Neural cell (in vitro differentiated cells): ENCODE data around the gene WNK3. TPM values are rescaled to one million over a fixed set of nuclear protein-coding genes. Genes with fewer than 3 reads are reported as not detected.

Experiments used
- H2AFZ ChIP-seq: fragments of 200-600, 300-800 bp; sonication (generic), shearing (Covaris generic); 2 replicates; pipeline ENCODE4 v1.6.0; 2014; ENCODE audit warnings: low read depth, mild to moderate bottlenecking, antibody characterized with exemption, low read length, moderate library complexity
- H3F3A ChIP-seq: fragments of 200-600 bp; shearing (Covaris generic); 2 replicates; pipeline ENCODE4 v1.6.1; 2016; ENCODE audit warnings: mild to moderate bottlenecking, moderate library complexity, mixed read lengths, antibody characterized with exemption, low read length; ENCODE audit not compliant: insufficient read depth, poor library complexity, severe bottlenecking
- H3K27ac ChIP-seq: fragments of 200-600, 300-800 bp; sonication (generic), shearing (Covaris generic); 2 replicates; pipeline ENCODE4 v1.5.1; 2014; ENCODE audit warnings: mild to moderate bottlenecking, low read length, moderate library complexity
- H3K27me3 ChIP-seq: fragments of 300-800, 200-600 bp; sonication (generic), shearing (Covaris generic); 2 replicates; pipeline ENCODE4 v1.6.0; 2014; ENCODE audit warnings: mild to moderate bottlenecking, low read depth, low read length, moderate library complexity; ENCODE audit not compliant: insufficient read depth
- H3K36me3 ChIP-seq: fragments of 300-800, 200-600 bp; sonication (generic), shearing (Covaris generic); 2 replicates; pipeline ENCODE4 v1.5.1; 2014; ENCODE audit warnings: mild to moderate bottlenecking, antibody characterized with exemption, low read length, moderate library complexity; ENCODE audit not compliant: insufficient read depth
- H3K4me2 ChIP-seq: fragments of 300-800, 200-600 bp; sonication (generic), shearing (Covaris generic); 2 replicates; pipeline ENCODE4 v1.6.0; 2014; ENCODE audit warnings: mild to moderate bottlenecking, low read length
- H3K4me3 ChIP-seq: fragments of 300-800, 200-600 bp; sonication (generic), shearing (Covaris generic); 2 replicates; pipeline ENCODE4 v1.5.1; 2014; ENCODE audit warnings: mild to moderate bottlenecking, low read length, moderate library complexity
- H3K79me2 ChIP-seq: fragments of 200-600 bp; shearing (Covaris generic); replicated peaks from 2 replicates; pipeline ENCODE4 v1.6.0; 2014; ENCODE audit warnings: mild to moderate bottlenecking, low read length, moderate library complexity; ENCODE audit not compliant: insufficient read depth
- H3K9ac ChIP-seq: fragments of 300-800, 200-600 bp; sonication (generic), shearing (Covaris generic); 2 replicates; pipeline ENCODE4 v1.6.1; 2016; ENCODE audit warnings: mild to moderate bottlenecking, low read length, mixed read lengths
- H3K9me2 ChIP-seq: fragments of 200-600 bp; shearing (Covaris generic); 2 replicates; pipeline ENCODE4 v1.6.1; 2016; ENCODE audit warnings: mild to moderate bottlenecking, low read length, mixed read lengths; ENCODE audit not compliant: insufficient read depth
- H3K9me3 ChIP-seq: fragments of 200-600, 300-800 bp; sonication (generic), shearing (Covaris generic); 2 replicates; pipeline ENCODE4 v1.6.1; 2016; ENCODE audit warnings: mild to moderate bottlenecking, mixed run types, low read length, moderate library complexity, mixed read lengths
- H4K20me1 ChIP-seq: fragments of 200-600 bp; shearing (Covaris generic); 2 replicates; pipeline ENCODE4 v1.6.1; 2016; ENCODE audit warnings: mild to moderate bottlenecking, mixed run types; ENCODE audit not compliant: insufficient read depth
- CTCF ChIP-seq: fragments of 450-650 bp; IDR thresholded peaks from 2 replicates; pipeline ENCODE4 v1.5.1; 2014; ENCODE audit warnings: antibody characterized with exemption, mild to moderate bottlenecking, moderate library complexity; ENCODE audit not compliant: poor library complexity, severe bottlenecking
- EP300 ChIP-seq: fragments of 450-650 bp; conservative IDR thresholded peaks from 2 replicates; pipeline ENCODE4 v1.6.1; 2014; ENCODE audit warnings: antibody characterized with exemption, mild to moderate bottlenecking, moderate library complexity; ENCODE audit not compliant: poor library complexity, severe bottlenecking
- EZH2 ChIP-seq: fragments of 200-600, 300-800 bp; shearing (Covaris generic), sonication (generic); IDR thresholded peaks from 2 replicates; pipeline ENCODE4 v1.6.1; 2014; ENCODE audit warnings: antibody characterized with exemption, low read length, borderline replicate concordance, mild to moderate bottlenecking; ENCODE audit not compliant: insufficient read depth, poor library complexity, severe bottlenecking
- MXI1 ChIP-seq: fragments of 450-650 bp; conservative IDR thresholded peaks from 2 replicates; pipeline ENCODE4 v1.6.1; 2014; ENCODE audit warnings: antibody characterized with exemption, mild to moderate bottlenecking; ENCODE audit not compliant: poor library complexity, severe bottlenecking
- POLR2AphosphoS5 ChIP-seq: IDR thresholded peaks from 2 replicates; pipeline ENCODE4 v1.6.1; 2012
- RAD21 ChIP-seq: fragments of 450-650 bp; conservative IDR thresholded peaks from 2 replicates; pipeline ENCODE4 v1.6.1; 2014; ENCODE audit warnings: antibody characterized with exemption, mild to moderate bottlenecking, moderate library complexity
- REST ChIP-seq: IDR thresholded peaks from 2 replicates; pipeline ENCODE4 v1.6.1; 2012; ENCODE audit warnings: borderline replicate concordance
- SMC3 ChIP-seq: fragments of 450-650 bp; conservative IDR thresholded peaks from 2 replicates; pipeline ENCODE4 v1.6.1; 2014; ENCODE audit warnings: antibody characterized with exemption, mild to moderate bottlenecking, moderate library complexity; ENCODE audit not compliant: poor library complexity
- TAF1 ChIP-seq: IDR thresholded peaks from 2 replicates; pipeline ENCODE4 v1.6.1; 2012; ENCODE audit warnings: low read depth
- polyA minus RNA-seq: library from RNA; depleted of rRNA, polyadenylated mRNA; stranded (reverse); fragments of >200 nt; gene quantifications from 2 replicates; pipeline ENCODE4 v1.2.3, GENCODE V29; 2014
- polyA plus RNA-seq: library from polyadenylated mRNA; depleted of rRNA; stranded (reverse); fragments of >200 nt; gene quantifications from 2 replicates; pipeline ENCODE4 v1.2.3, GENCODE V29; 2014

The WNK3 gene
- polyA plus RNA-seq: 32.8 and 35.0 TPM in 2 replicates
- polyA minus RNA-seq: 135 and 161 TPM in 2 replicates

- no peaks in the 10 kb centered on the region for H4K20me1 ChIP-seq
- H3K4me2 ChIP-seq: peak within 1 kb of the TSS; percentile 25
- H3K4me3 ChIP-seq: peak within 1 kb of the TSS; percentile 75
- H3K9me2 ChIP-seq: no peaks in the 10 kb centered on the region
- H3K79me2 ChIP-seq: peaks cover 23% of the 10 kb centered on the region
- no peak for TF ChIP-seq SMC3
- no peak for TF ChIP-seq TAF1
- peak; percentile 24 for TF ChIP-seq MXI1
- peak; percentile 76 for TF ChIP-seq POLR2AphosphoS5
- TF ChIP-seq RAD21: no peak
- no peak for TF ChIP-seq CTCF
- no peak for TF ChIP-seq EP300
- peak; percentile 25 for TF ChIP-seq REST
- TF ChIP-seq EZH2: no peak
- H3K27ac ChIP-seq: peak within 1 kb of the TSS; percentile 96
- no peaks in the 10 kb centered on the region for H3K9me3 ChIP-seq
- H3K36me3 ChIP-seq: no peaks in the 10 kb centered on the region
- H3K9ac ChIP-seq: peak within 1 kb of the TSS; percentile 87
- no peaks in the 10 kb centered on the region for H3K27me3 ChIP-seq
- H2AFZ ChIP-seq: peak within 1 kb of the TSS; percentile 73
- no peaks in the 10 kb centered on the region for H3F3A ChIP-seq
These were observed at the start of gene WNK3 for GRCh38 chrX:54357414-54358377. WNK3 (minus strand) TSS chrX:54358046.

GRCh38 chrX:54407266-54407665, 49.4 kb upstream of the WNK3 start:
- H3K9me2 ChIP-seq: no peaks in the 10 kb centered on the region
- no peaks in the 10 kb centered on the region for H3K27me3 ChIP-seq
- no peak overlapping the region for H3K4me2 ChIP-seq
- no peak for TF ChIP-seq CTCF
- TF ChIP-seq SMC3: no peak
- no peak for TF ChIP-seq MXI1
- TF ChIP-seq EZH2: no peak
- TF ChIP-seq REST: no peak
- no peak for TF ChIP-seq EP300
- no peak for TF ChIP-seq POLR2AphosphoS5
- no peak for TF ChIP-seq RAD21
- no peak for TF ChIP-seq TAF1
- H3K9me3 ChIP-seq: no peaks in the 10 kb centered on the region
- no peaks in the 10 kb centered on the region for H3F3A ChIP-seq
- H3K79me2 ChIP-seq: no peaks in the 10 kb centered on the region
- no peaks in the 10 kb centered on the region for H4K20me1 ChIP-seq
- H3K36me3 ChIP-seq: no peaks in the 10 kb centered on the region
- H2AFZ ChIP-seq: no peak overlapping the region
- no peak overlapping the region for H3K9ac ChIP-seq
- H3K27ac ChIP-seq: no peak overlapping the region
- no peak overlapping the region for H3K4me3 ChIP-seq
